Endothelial cell of umbilical vein (primary cell): ENCODE data around the gene CNOT6. TPM values are rescaled to one million over a fixed set of nuclear protein-coding genes. Genes with fewer than 3 reads are reported as not detected.

Experiments
- BruUV-seq: library from RNA; stranded (reverse); fragments of 400-500 nt; replicated peaks from 2 replicates; lab custom pipeline; 2021; lab: Mats Ljungman, UMichigan
- CTCF ChIA-PET: fragments of 300-600, 350-600 bp; sonication (Branson Sonifier 250); formaldehyde crosslinking; loops from one replicate; lab custom pipeline; 2021; ENCODE audit warnings: antibody characterized with exemption, inconsistent platforms; lab: Charles Lee
- POLR2A ChIA-PET: fragments of 300-600, 350-600 bp; sonication (Branson Sonifier 250); formaldehyde crosslinking; loops from one replicate; lab custom pipeline; 2021; ENCODE audit warnings: antibody characterized with exemption, inconsistent platforms; lab: Charles Lee
- DNase-seq: peaks from one replicate; pipeline ENCODE4 v3.0.0-alpha.2; 2011; ENCODE audit warnings: low read depth, low spot score
- FAIRE-seq: peaks from 2 replicates; lab custom pipeline; 2011; peaks lifted over from hg19 to GRCh38; lab: Jason Lieb, UNC
- H2AFZ ChIP-seq: 2 replicates; pipeline ENCODE4 v1.6.0; 2012; ENCODE audit warnings: low read depth, low read length, control low read depth, inconsistent platforms
- H3K27ac ChIP-seq: 2 replicates; pipeline ENCODE4 v1.5.1; 2011; ENCODE audit warnings: low read depth, mild to moderate bottlenecking, control low read depth, low read length, moderate library complexity; ENCODE audit not compliant: insufficient read depth
- H3K27me3 ChIP-seq, 2 experiments: 2 replicates each; pipeline versions ENCODE4 v1.6.0 to v1.6.1; 2011; ENCODE audit warnings: low read length in 2 of 2, mixed read lengths in 1 of 2; ENCODE audit not compliant: control insufficient read depth in 2 of 2, insufficient read depth in 2 of 2
- H3K36me3 ChIP-seq, 2 experiments: 2 replicates in 1 of 2; 3 replicates in 1 of 2; pipeline ENCODE4 v1.5.1; 2011; ENCODE audit warnings: low read length in 2 of 2, mild to moderate bottlenecking in 1 of 2, moderate library complexity in 1 of 2; ENCODE audit not compliant: control insufficient read depth in 2 of 2, insufficient read depth in 2 of 2; ENCODE audit errors: extremely low read depth in 1 of 2
- H3K4me1 ChIP-seq: 3 replicates; pipeline ENCODE4 v1.5.1; 2011; ENCODE audit warnings: mild to moderate bottlenecking, low read length; ENCODE audit not compliant: control insufficient read depth, insufficient read depth; ENCODE audit errors: extremely low read depth
- H3K4me2 ChIP-seq: 2 replicates; pipeline ENCODE4 v1.6.1; 2011; ENCODE audit warnings: low read length, control low read depth, mixed read lengths; ENCODE audit not compliant: insufficient read depth
- H3K4me3 ChIP-seq, 3 experiments: fragments of 200-600 bp in 1 of 3; sonication (generic), shearing (Covaris generic) in 1 of 3; replicated peaks in 1 of 3; 2 replicates each; pipeline ENCODE4 v1.5.1; 2011 to 2016; ENCODE audit warnings: control low read depth in 3 of 3, low read length in 3 of 3, mild to moderate bottlenecking in 2 of 3, inconsistent platforms in 1 of 3, low read depth in 1 of 3, moderate library complexity in 1 of 3; ENCODE audit not compliant: insufficient read depth in 1 of 3
- H3K79me2 ChIP-seq: 2 replicates; pipeline ENCODE4 v1.6.0; 2012; ENCODE audit warnings: low read length, inconsistent platforms; ENCODE audit not compliant: control insufficient read depth, insufficient read depth
- H3K9ac ChIP-seq: replicated peaks from 2 replicates; pipeline ENCODE3; 2011; ENCODE audit warnings: low read length, control low read depth; ENCODE audit not compliant: insufficient read depth; ENCODE audit errors: extremely low read depth
- H3K9me1 ChIP-seq: replicated peaks from 3 replicates; pipeline ENCODE4 v1.6.0; 2011; ENCODE audit warnings: mild to moderate bottlenecking, low read length; ENCODE audit not compliant: control insufficient read depth, insufficient read depth; ENCODE audit errors: extremely low read depth
- H3K9me3 ChIP-seq: replicated peaks from 2 replicates; pipeline ENCODE4 v1.5.1; 2012; ENCODE audit warnings: low read length, inconsistent platforms; ENCODE audit not compliant: control insufficient read depth, insufficient read depth
- H4K20me1 ChIP-seq: replicated peaks from 2 replicates; pipeline ENCODE3; 2011; ENCODE audit warnings: mild to moderate bottlenecking, low read length; ENCODE audit not compliant: control insufficient read depth, insufficient read depth; ENCODE audit errors: extremely low read depth
- CTCF ChIP-seq, 2 donors: IDR thresholded peaks; 1 replicate in 1 of 2; 2 replicates in 1 of 2; pipeline ENCODE4 v1.5.1; 2011; ENCODE audit warnings: low read length in 2 of 2, mild to moderate bottlenecking in 2 of 2, moderate library complexity in 2 of 2, control low read depth in 1 of 2, inconsistent platforms in 1 of 2, low read depth in 1 of 2; ENCODE audit not compliant: insufficient read depth in 1 of 2; ENCODE audit errors: extremely low read depth in 1 of 2
- EZH2 ChIP-seq: IDR thresholded peaks from 2 replicates; pipeline ENCODE4 v1.6.1; 2012; ENCODE audit warnings: borderline replicate concordance, low read depth, mild to moderate bottlenecking, moderate library complexity, low read length, inconsistent platforms; ENCODE audit not compliant: severe bottlenecking
- FOS ChIP-seq: IDR thresholded peaks from 2 replicates; pipeline ENCODE4 v1.6.1; 2011; ENCODE audit warnings: mild to moderate bottlenecking, low read length, moderate library complexity, borderline replicate concordance; ENCODE audit not compliant: insufficient read depth
- GATA2 ChIP-seq: IDR thresholded peaks from 2 replicates; pipeline ENCODE4 v1.7.0; 2011; ENCODE audit warnings: low read depth, mild to moderate bottlenecking, moderate library complexity, mixed read lengths, low read length; ENCODE audit not compliant: insufficient read length, insufficient read depth
- JUN ChIP-seq: IDR thresholded peaks from 2 replicates; pipeline ENCODE4 v1.6.1; 2011; ENCODE audit warnings: borderline replicate concordance, low read depth; ENCODE audit not compliant: insufficient read length, insufficient read depth
- MAX ChIP-seq: IDR thresholded peaks from 2 replicates; pipeline ENCODE4 v1.6.1; 2011; ENCODE audit not compliant: insufficient read depth, insufficient read length
- MYC ChIP-seq: IDR thresholded peaks from one replicate; pipeline ENCODE4 v1.6.1; 2011; ENCODE audit warnings: mild to moderate bottlenecking, low read depth, low read length
- POLR2A ChIP-seq: IDR thresholded peaks from 2 replicates; pipeline ENCODE4 v1.6.1; 2012; ENCODE audit warnings: low read depth, mild to moderate bottlenecking, control low read depth, low read length
- POLR2AphosphoS5 ChIP-seq: IDR thresholded peaks from 2 replicates; pipeline ENCODE4 v1.6.1; 2012; ENCODE audit warnings: low read depth, mild to moderate bottlenecking, control low read depth, low read length, moderate library complexity; ENCODE audit not compliant: insufficient read depth
- dilution Hi-C: fragments of 300-500 bp; cut with MboI; formaldehyde crosslinking; loops from one replicate; pipeline ENCODE4 v1.15.0; 2019; ENCODE audit warnings: low sequenced_read_pairs; ENCODE audit not compliant: extremely low pct_ligation_motif_present
- intact Hi-C: fragments of 100-400 bp; cut with micrococcal nuclease; formaldehyde crosslinking; loops from one replicate; pipeline ENCODE4 v1.10.0; 2022
- polyA plus RNA-seq, 4 experiments: library from polyadenylated mRNA; depleted of rRNA in 3 of 4; stranded (reverse) in 3 of 4; unstranded in 1 of 4; fragments of >200 nt; gene quantifications; 2 replicates each; pipeline versions ENCODE4 v1.2.1 to v1.2.3, GENCODE V29; 2011 to 2012; ENCODE audit warnings: missing spikeins in 1 of 4
- total RNA-seq: library from RNA; stranded (reverse); gene quantifications from 2 replicates; pipeline ENCODE4 v1.2.3, GENCODE V29; 2021

The CNOT6 gene
- total and polyA plus RNA-seq, 2 donors (not counting 3 experiments of a cell fraction or from before 2014, with no cell fraction given), result 9.2 to 33.8 TPM

GRCh38 chr5:180460834-180461233 is 33.3 kb upstream of the CNOT6 start:
- ChIA-PET CTCF (interaction anchor here (1.4 kb wide), 1 partner anchor 10 kb away, joined by 5 read pairs; no protein-coding TSS in a partner anchor), POLR2A (no interaction called here)
- no peaks in the 10 kb centered on the region for H3K27me3 ChIP-seq
- BruUV-seq, result no TSS peak
- H3K4me1 ChIP-seq, result no peaks in the 10 kb centered on the region
- FAIRE-seq, result no peak
- DNase-seq, result no peak
- no peak overlapping the region for H3K27ac ChIP-seq
- no peak overlapping the region for H3K4me2 ChIP-seq
- intact Hi-C loops, result no loop called here
- dilution Hi-C loops, result no loop called here
- no peaks in the 10 kb centered on the region for H3K9me3 ChIP-seq
- H2AFZ ChIP-seq, result no peak overlapping the region
- H3K9ac ChIP-seq, result no peak overlapping the region
- no peaks in the 10 kb centered on the region for H3K36me3 ChIP-seq
- no peaks in the 10 kb centered on the region for H3K79me2 ChIP-seq
- H3K9me1 ChIP-seq, result no peaks in the 10 kb centered on the region
- TF ChIP-seq MYC, result no peak
- TF ChIP-seq MAX, result no peak
- no peak for TF ChIP-seq FOS
- no peak for TF ChIP-seq POLR2AphosphoS5
- TF ChIP-seq JUN, result no peak
- no peak for TF ChIP-seq GATA2
- TF ChIP-seq POLR2A, result no peak
- TF ChIP-seq EZH2, result no peak
- TF ChIP-seq CTCF (IDR thresholded peaks at IDR 0.05; ENCODE audit: extremely low read depth in 1 of 2, insufficient read depth in 1 of 2, low read depth in 1 of 2, low read length in 2 of 2), result no peak
- H3K4me3 ChIP-seq, result no peak overlapping the region
- H4K20me1 ChIP-seq, result no peaks in the 10 kb centered on the region
